OCI-LY3 (cell line): Measurements from ENCODE around the gene CD163.
A peak's percentile ranks its signal among the peaks of the same experiment; 100 is the strongest.

Experiments
- H2AFZ ChIP-seq: fragments of 200-600, 300-600 bp; shearing (Covaris generic); 2 replicates; pipeline ENCODE4 v1.6.0; 2014; ENCODE audit warnings: antibody characterized with exemption, low read depth, low read length
- H3K27ac ChIP-seq: fragments of 200-600, 300-600 bp; sonication (generic); 2 replicates; pipeline ENCODE4 v1.5.1; 2014; ENCODE audit warnings: mild to moderate bottlenecking, low read length, moderate library complexity, mixed read lengths
- H3K27me3 ChIP-seq: fragments of 200-600, 300-600 bp; sonication (generic); 2 replicates; pipeline ENCODE4 v1.6.1; 2014; ENCODE audit warnings: low read depth, low read length, mixed read lengths
- H3K36me3 ChIP-seq: fragments of 200-600, 300-600 bp; sonication (generic); replicated peaks from 2 replicates; pipeline ENCODE3; 2014; ENCODE audit warnings: low read depth, low read length, mixed read lengths
- H3K4me1 ChIP-seq: fragments of 300-600, 200-600 bp; sonication (generic); 2 replicates; pipeline ENCODE4 v1.6.1; 2014; ENCODE audit warnings: low read length, mixed read lengths
- H3K4me2 ChIP-seq: fragments of 200-600, 300-600 bp; sonication (generic); 2 replicates; pipeline ENCODE4 v1.6.1; 2014; ENCODE audit warnings: low read length, mixed read lengths
- H3K4me3 ChIP-seq: fragments of 300-600, 200-600 bp; sonication (generic); 2 replicates; pipeline ENCODE4 v1.5.1; 2014; ENCODE audit warnings: antibody characterized with exemption, mild to moderate bottlenecking, low read length, moderate library complexity
- H3K79me2 ChIP-seq: fragments of 300-600, 200-600 bp; shearing (Covaris generic); 2 replicates; pipeline ENCODE4 v1.6.1; 2014; ENCODE audit warnings: mild to moderate bottlenecking, low read length, mixed read lengths
- H3K9ac ChIP-seq: fragments of 300-600, 200-600 bp; shearing (Covaris generic); 2 replicates; pipeline ENCODE4 v1.6.0; 2014; ENCODE audit warnings: mild to moderate bottlenecking, low read length, moderate library complexity
- H3K9me3 ChIP-seq: fragments of 200-600, 300-600 bp; shearing (Covaris generic); 2 replicates; pipeline ENCODE4 v1.6.1; 2014; ENCODE audit warnings: low read length, mixed read lengths; ENCODE audit not compliant: insufficient read depth
- H4K20me1 ChIP-seq: fragments of 200-600, 300-600 bp; sonication (generic); 2 replicates; pipeline ENCODE4 v1.6.1; 2016; ENCODE audit warnings: low read length, mixed read lengths; ENCODE audit not compliant: insufficient read depth
- CTCF ChIP-seq: fragments of 200-600, 300-600 bp; sonication (generic); IDR thresholded peaks from 2 replicates; pipeline ENCODE4 v1.5.1; 2014; ENCODE audit warnings: antibody characterized with exemption, low read length, low read depth
- EZH2phosphoT487 ChIP-seq: fragments of 200-600 bp; shearing (Covaris generic); IDR thresholded peaks from 2 replicates; pipeline ENCODE4 v1.6.1; 2018; ENCODE audit warnings: antibody characterized with exemption, mixed run types, low read depth

The CD163 gene

GRCh38 chr12:7503686-7504415 is at the start of gene CD163:
TSS of gene CD163 (minus strand) at chr12:7503777. CDS start at chr12:7503690, 87 bp downstream.
- no peak within 1 kb of the TSS for H2AFZ ChIP-seq
- H3K36me3 ChIP-seq, result no peaks in the 10 kb centered on the region
- H3K27ac ChIP-seq, result no peak within 1 kb of the TSS
- peaks cover 2% of the 10 kb centered on the region; the same call in 1 of the 2 replicates for H3K4me1 ChIP-seq
- no peak within 1 kb of the TSS for H3K4me3 ChIP-seq
- H3K27me3 ChIP-seq, result peaks cover 16% of the 10 kb centered on the region; the same call in 1 of the 2 replicates
- no peaks in the 10 kb centered on the region for H3K9me3 ChIP-seq
- no peaks in the 10 kb centered on the region for H4K20me1 ChIP-seq
- H3K4me2 ChIP-seq, result no peak within 1 kb of the TSS
- TF ChIP-seq CTCF, result no peak
- TF ChIP-seq EZH2phosphoT487, result no peak
- no peak within 1 kb of the TSS for H3K9ac ChIP-seq
- H3K79me2 ChIP-seq, result no peaks in the 10 kb centered on the region

DNA sequence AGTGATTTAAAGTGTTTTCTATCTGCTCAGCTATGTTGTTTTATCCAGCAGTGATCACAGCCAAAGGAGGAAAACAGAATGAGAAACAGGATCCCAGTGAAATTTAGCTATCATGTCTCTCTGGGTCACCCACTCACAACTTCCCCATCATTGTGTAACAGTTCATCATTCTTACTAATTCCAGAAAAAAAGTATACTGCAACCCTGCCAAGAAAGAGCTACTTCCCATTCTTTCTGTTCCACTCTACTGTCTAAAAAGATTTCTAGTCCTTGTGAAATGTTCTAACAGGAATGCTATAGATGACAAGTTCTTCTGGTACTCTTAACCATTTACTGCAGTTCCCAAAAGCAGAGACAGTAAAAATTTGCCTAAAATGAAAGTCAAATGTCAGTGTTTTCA is 39.2 kb upstream of the CD163 start:
- TF ChIP-seq EZH2phosphoT487, result no peak
- TF ChIP-seq CTCF, result no peak
- H3K27ac ChIP-seq, result no peak overlapping the region

GRCh38 chr12:7542046-7542445 is 38.5 kb upstream of the CD163 start:
- Histone ChIP-seq H3K4me3 (no peak overlapping the region), H4K20me1 (no peaks in the 10 kb centered on the region), H3K36me3 (no peaks in the 10 kb centered on the region), H3K9ac (no peak overlapping the region), H3K27ac (no peak overlapping the region), H3K9me3 (no peaks in the 10 kb centered on the region), H3K27me3 (no peaks in the 10 kb centered on the region), H2AFZ (no peak overlapping the region), H3K79me2 (no peaks in the 10 kb centered on the region), H3K4me2 (peak overlapping the region; percentile 11; the same call in 1 of the 2 replicates), H3K4me1 (peaks cover 8% of the 10 kb centered on the region)
- TF ChIP-seq EZH2phosphoT487 (no peak), CTCF (no peak)

More for the DNA sequence above, 39.2 kb upstream of the CD163 start:
- Histone ChIP-seq H3K9ac (no peak overlapping the region), H3K4me3 (no peak overlapping the region), H3K79me2 (no peaks in the 10 kb centered on the region), H3K36me3 (no peaks in the 10 kb centered on the region), H4K20me1 (no peaks in the 10 kb centered on the region), H3K4me1 (peaks cover 8% of the 10 kb centered on the region), H3K27me3 (no peaks in the 10 kb centered on the region), H2AFZ (no peak overlapping the region), H3K4me2 (no peak overlapping the region), H3K9me3 (no peaks in the 10 kb centered on the region)

DNA sequence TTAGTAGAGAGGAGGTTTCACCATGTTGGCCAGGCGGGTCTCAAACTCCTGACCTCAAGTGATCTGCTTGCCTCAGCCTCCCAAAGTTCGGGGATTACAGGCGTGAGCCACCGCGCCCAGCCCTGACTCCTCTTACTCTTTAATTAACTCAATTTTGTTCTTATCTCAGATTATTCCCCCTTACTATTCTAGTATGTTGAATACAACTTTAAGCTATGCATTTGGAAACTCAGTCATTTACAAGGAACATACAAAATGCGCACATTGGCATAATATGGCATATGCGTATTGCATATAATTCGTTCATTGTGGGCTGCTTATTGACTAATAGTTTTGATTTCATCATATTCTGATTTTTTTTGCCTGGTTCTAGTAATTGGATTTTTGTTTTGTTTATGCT is 10.8 kb upstream of the CD163 start:
- TF ChIP-seq EZH2phosphoT487 (no peak), CTCF (no peak)
- Histone ChIP-seq H3K36me3 (no peaks in the 10 kb centered on the region), H3K4me2 (no peak overlapping the region), H3K27me3 (no peaks in the 10 kb centered on the region), H3K9me3 (no peaks in the 10 kb centered on the region), H3K4me3 (no peak overlapping the region), H4K20me1 (no peaks in the 10 kb centered on the region), H3K9ac (no peak overlapping the region), H2AFZ (no peak overlapping the region), H3K4me1 (no peaks in the 10 kb centered on the region), H3K27ac (no peak overlapping the region), H3K79me2 (no peaks in the 10 kb centered on the region)
